ENCODE data around the gene GOLT1B. TPM values are rescaled to one million over a fixed set of nuclear protein-coding genes. Genes with fewer than 3 reads are reported as not detected.
A peak's percentile ranks its signal among the peaks of the same experiment; 100 is the strongest.

GOLT1B gene
- total and polyA plus RNA-seq, 12 donors: 12.0 to 25.4 (median 18.8) TPM

DNA sequence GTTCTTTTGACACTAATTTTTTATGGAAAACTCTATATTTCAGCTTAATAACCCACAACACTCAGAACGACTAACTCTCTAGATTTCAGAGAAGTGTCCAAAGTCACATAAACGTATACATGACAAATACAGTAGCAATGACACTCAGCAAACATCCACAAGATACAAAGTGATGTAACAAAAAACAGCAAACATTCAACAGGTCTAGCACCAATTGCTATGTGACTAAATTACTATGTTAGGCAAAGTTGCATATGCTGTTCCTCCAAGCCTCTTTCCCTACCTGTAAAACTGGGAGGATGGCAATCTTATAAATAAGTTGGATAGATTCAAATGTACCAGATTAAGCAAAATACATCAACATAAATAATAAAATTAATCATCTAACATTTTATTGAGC, 1.8 kb upstream of the GOLT1B start:
- H3K27me3 ChIP-seq: no peaks in the 10 kb centered on the region
- peak overlapping the region in 5 of 10 donors; percentile 25 to 91 (median 89) for H3K27ac ChIP-seq
- WGBS, 2 donors: 70 to 81% methylated on average over 2 of the region's 2 CpGs
- peaks cover 0 to 51% (median 43%) of the 10 kb centered on the region in 9 donors for H3K4me1 ChIP-seq
- no peaks in the 10 kb centered on the region for H3K9me3 ChIP-seq
- H3K4me3 ChIP-seq: peak overlapping the region in 7 of 10 donors; percentile 79 to 96 (median 90)
- peaks cover 0 to 46% (median 23%) of the 10 kb centered on the region in 9 donors for H3K36me3 ChIP-seq
- DNase-seq (no peak), ATAC-seq (no peak)
- intact Hi-C loops (cut with DNase I): loop anchor here in 6 of 10 donors (5.0 to 10.0 kb wide), 5 partner anchors 62 to 183 kb away; partner anchors contain the start of genes LDHB (in 4 of the 6) and PYROXD1 (in 1 of the 6)
- TF ChIP-seq, protein P1, sequence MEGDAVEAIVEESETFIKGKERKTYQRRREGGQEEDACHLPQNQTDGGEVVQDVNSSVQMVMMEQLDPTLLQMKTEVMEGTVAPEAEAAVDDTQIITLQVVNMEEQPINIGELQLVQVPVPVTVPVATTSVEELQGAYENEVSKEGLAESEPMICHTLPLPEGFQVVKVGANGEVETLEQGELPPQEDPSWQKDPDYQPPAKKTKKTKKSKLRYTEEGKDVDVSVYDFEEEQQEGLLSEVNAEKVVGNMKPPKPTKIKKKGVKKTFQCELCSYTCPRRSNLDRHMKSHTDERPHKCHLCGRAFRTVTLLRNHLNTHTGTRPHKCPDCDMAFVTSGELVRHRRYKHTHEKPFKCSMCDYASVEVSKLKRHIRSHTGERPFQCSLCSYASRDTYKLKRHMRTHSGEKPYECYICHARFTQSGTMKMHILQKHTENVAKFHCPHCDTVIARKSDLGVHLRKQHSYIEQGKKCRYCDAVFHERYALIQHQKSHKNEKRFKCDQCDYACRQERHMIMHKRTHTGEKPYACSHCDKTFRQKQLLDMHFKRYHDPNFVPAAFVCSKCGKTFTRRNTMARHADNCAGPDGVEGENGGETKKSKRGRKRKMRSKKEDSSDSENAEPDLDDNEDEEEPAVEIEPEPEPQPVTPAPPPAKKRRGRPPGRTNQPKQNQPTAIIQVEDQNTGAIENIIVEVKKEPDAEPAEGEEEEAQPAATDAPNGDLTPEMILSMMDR (IDR thresholded peaks at IDR 0.05): no peak

DNA sequence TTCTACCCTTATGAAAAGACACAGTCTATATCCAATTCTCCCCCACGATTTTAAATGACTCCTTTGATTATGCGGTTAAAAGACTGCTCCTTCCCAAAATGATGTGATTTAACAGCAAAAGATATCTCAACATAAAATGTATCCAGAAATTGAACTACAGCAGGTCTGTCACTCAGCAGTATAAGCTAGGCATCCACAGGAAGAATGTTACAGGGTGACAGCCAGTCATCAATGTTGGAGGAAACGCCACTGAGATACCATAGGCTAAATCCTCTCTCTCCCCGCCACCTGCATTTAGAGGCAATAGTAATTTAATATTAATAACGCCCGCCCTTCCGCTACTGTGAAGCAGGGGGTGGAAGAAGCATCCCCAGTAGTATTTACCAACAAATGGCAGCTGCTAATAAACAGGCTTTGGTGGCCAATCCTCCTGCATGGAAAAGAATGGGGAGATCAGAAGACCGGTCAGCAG, 767 bp upstream of the GOLT1B start:
- WGBS, 2 donors: 4 to 7% methylated on average over 8 of the region's 8 CpGs
- TF ChIP-seq, protein P1 (IDR thresholded peaks at IDR 0.05): no peak
- ATAC-seq: peak in 1 of 8 donors; percentile 1
- Histone ChIP-seq H3K4me3 (peak overlapping the region; percentile 74 to 98 (median 90)), H3K4me1 (peaks cover 0 to 61% (median 50%) of the 10 kb centered on the region in 9 donors), H3K27ac (peak overlapping the region; percentile 39 to 92 (median 88)), H3K9me3 (no peaks in the 10 kb centered on the region), H3K36me3 (peaks cover 0 to 36% (median 17%) of the 10 kb centered on the region in 9 donors), H3K27me3 (no peaks in the 10 kb centered on the region)
- intact Hi-C loops (cut with DNase I): loop anchor here in 5 of 10 donors (5.0 to 10.0 kb wide), 4 partner anchors 64 to 181 kb away; partner anchors contain the start of genes LDHB (in 4 of the 5) and PYROXD1 (in 1 of the 5)
- no peak for DNase-seq

DNA sequence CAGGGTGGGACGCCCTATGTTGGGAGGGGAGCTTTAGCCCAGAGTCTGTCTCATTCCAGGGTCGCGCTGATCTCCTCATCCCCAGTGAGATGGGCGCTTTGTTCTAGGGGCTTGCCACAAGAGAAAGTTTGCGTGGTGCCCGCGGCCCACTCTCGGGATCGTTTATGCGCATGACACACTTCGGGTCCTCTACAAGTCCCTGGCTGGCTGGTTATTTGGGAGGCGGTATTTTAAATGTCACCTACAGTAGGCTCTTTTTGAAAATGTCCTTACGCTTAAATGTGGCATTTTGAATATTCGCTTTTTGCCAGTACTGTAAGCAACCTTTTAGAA, 541 bp downstream of the GOLT1B start:
- Histone ChIP-seq H3K9me3 (no peaks in the 10 kb centered on the region), H3K4me3 (peak overlapping the region; percentile 74 to 98 (median 90)), H3K4me1 (peaks cover 0 to 66% (median 51%) of the 10 kb centered on the region in 9 donors), H3K27ac (peak overlapping the region; percentile 68 to 92 (median 88)), H3K36me3 (peaks cover 0 to 26% (median 6%) of the 10 kb centered on the region in 9 donors), H3K27me3 (no peaks in the 10 kb centered on the region)
- ATAC-seq (peak in 6 of 8 donors; percentile 3 to 21 (median 9)), DNase-seq (peak; percentile 13 to 23)
- TF ChIP-seq, protein P1 (IDR thresholded peaks at IDR 0.05): no peak
- 1 to 2% methylated on average over 14 of the region's 14 CpGs for WGBS, 2 donors
- intact Hi-C loops (cut with DNase I): loop anchor here in 5 of 10 donors (5.0 to 10.0 kb wide), 4 partner anchors 65 to 180 kb away; partner anchors contain the start of genes LDHB (in 4 of the 5) and PYROXD1 (in 1 of the 5)

DNA sequence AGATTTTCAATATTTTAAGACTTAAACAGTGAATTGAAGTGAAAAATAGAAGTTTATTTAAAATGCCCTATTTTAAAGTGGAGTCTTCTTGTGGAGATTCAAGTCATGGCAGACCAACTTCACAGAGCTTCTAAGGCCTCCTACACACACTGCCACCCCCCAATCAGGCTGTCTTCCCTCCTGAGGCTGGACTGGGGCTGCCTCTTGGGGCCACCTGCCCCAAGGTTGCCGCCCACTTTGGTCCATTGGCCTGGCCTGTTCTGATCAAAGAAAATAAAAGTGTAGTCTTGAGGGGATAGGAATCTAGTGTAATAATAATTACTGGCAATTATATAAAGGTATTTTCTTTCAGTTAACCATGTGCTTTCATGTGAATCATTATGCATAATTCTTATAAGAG, 1.3 kb downstream of the GOLT1B start:
- TF ChIP-seq, protein P1 (IDR thresholded peaks at IDR 0.05): no peak
- WGBS, 2 donors: 86 to 92% methylated on average over 1 of the region's 1 CpG
- peaks cover 0 to 26% (median 2%) of the 10 kb centered on the region in 9 donors for H3K36me3 ChIP-seq
- intact Hi-C loops (cut with DNase I): loop anchor here in 5 of 10 donors (5.0 to 10.0 kb wide), 4 partner anchors 66 to 179 kb away; partner anchors contain the start of genes LDHB (in 4 of the 5) and PYROXD1 (in 1 of the 5)
- peak overlapping the region in 1 of 10 donors; percentile 92 for H3K27ac ChIP-seq
- DNase-seq (no peak), ATAC-seq (no peak)
- H3K9me3 ChIP-seq: no peaks in the 10 kb centered on the region
- no peaks in the 10 kb centered on the region for H3K27me3 ChIP-seq
- peak overlapping the region in 9 of 10 donors; percentile 74 to 98 (median 90) for H3K4me3 ChIP-seq
- peaks cover 0 to 66% (median 51%) of the 10 kb centered on the region in 9 donors for H3K4me1 ChIP-seq
